ENCODE data around the gene JAGN1.
"Not testable (repeated sequence)": the region's sequence is repeated elsewhere in the genome, so short reads cannot be mapped to it uniquely, and the experiment has no call there.

JAGN1 gene

DNA sequence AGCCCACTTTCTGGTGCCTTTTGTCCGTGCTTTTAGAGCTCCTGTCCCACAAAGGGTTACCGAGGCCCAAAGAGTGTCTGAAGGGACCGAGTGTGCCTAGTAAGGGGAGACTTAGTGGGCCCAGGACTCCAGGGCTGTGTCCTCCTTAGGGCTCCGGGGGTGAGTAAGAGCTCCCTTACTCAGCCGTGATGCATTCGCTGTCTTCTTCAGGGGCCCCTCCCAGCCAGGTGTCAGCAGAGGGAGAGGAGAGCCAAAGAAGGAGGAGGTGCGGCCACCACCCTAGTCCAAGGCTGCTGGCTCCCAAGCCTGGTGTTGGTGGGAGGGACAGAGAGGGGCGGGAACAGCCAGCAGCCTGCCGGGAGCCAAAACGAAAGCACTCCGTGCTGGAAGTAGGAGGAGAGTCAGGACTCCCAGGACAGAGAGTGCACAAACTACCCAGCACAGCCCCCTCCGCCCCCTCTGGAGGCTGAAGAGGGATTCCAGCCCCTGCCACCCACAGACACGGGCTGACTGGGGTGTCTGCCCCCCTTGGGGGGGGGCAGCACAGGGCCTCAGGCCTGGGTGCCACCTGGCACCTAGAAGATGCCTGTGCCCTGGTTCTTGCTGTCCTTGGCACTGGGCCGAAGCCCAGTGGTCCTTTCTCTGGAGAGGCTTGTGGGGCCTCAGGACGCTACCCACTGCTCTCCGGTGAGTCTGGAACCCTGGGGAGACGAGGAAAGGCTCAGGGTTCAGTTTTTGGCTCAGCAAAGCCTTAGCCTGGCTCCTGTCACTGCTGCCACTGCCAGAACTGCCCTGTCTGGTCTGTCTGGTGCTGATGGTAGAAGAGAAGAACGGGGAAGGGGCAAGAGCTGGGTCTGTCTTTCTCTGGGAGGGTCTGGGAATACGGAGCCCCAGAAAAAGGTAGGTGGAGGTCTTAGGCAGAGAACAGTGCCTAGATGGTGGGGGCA lies 26.6 kb downstream of the JAGN1 start, which contains the start of gene IL17RC:
TSS of gene IL17RC (plus strand) at position 365 of the 947 bp plus-strand sequence. CDS start at position 583, 218 bp downstream.
- in situ Hi-C loops (cut with MboI; ENCODE audit: low sequenced_read_pairs), result no loop called here

DNA sequence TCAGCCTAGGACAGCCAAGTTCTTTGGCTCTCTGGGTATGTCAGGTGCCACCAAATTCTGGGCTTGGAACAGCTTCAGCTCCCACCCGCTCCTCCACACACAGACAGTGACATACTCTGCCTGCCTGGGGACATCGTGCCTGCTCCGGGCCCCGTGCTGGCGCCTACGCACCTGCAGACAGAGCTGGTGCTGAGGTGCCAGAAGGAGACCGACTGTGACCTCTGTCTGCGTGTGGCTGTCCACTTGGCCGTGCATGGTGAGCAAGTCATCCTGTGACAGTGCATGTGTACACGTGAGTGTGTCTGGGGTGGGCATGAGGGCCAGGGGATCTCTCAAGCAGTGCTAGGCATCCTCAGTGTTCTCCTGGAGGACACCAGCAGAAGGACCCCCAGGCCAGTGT lies 27.4 kb downstream of the JAGN1 start:
- in situ Hi-C loops (cut with MboI; ENCODE audit: low sequenced_read_pairs), result no loop called here

DNA sequence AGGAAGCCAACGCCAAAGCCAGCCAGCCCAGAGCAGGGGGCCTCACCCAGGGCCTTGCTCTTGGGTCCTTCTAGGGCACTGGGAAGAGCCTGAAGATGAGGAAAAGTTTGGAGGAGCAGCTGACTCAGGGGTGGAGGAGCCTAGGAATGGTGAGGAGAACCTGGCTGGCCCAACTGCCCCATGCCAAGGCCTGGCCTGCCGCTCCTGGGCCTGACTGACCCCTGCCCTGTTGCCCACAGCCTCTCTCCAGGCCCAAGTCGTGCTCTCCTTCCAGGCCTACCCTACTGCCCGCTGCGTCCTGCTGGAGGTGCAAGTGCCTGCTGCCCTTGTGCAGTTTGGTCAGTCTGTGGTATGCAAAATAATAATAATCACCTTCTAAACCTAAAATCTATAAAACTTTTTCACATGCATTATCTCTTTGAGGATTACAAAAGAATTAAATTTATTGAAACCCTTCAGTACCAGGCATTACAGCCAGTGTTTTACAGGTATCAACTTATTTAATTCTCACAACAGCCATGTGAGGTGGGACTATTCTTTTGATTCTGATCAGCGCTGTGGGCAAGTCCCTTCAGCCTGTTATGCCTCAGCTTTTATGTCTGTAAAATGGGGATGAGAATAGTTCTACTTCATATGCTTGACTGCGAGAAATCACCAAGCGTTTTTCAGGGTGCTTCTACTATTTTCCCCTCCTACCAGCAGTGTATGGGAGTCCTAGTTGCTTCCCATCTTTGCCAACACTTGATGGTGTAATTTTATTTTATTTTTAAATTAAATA lies 28.0 kb downstream of the JAGN1 start:
- in situ Hi-C loops (cut with MboI; ENCODE audit: low sequenced_read_pairs), result no loop called here

DNA sequence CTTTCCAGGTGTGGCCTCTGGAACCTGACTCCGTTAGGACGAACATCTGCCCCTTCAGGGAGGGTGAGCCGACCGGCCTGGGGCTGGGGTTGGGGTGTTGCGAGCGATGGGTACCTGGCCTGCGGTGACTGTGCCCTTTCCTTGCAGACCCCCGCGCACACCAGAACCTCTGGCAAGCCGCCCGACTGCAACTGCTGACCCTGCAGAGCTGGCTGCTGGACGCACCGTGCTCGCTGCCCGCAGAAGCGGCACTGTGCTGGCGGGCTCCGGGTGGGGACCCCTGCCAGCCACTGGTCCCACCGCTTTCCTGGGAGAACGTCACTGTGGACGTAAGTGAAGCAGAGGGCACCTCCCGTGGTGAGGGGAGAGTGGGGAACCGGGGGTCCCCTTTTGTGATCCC lies 37.7 kb downstream of the JAGN1 start:
- in situ Hi-C loops (cut with MboI; ENCODE audit: low sequenced_read_pairs), result no loop called here

DNA sequence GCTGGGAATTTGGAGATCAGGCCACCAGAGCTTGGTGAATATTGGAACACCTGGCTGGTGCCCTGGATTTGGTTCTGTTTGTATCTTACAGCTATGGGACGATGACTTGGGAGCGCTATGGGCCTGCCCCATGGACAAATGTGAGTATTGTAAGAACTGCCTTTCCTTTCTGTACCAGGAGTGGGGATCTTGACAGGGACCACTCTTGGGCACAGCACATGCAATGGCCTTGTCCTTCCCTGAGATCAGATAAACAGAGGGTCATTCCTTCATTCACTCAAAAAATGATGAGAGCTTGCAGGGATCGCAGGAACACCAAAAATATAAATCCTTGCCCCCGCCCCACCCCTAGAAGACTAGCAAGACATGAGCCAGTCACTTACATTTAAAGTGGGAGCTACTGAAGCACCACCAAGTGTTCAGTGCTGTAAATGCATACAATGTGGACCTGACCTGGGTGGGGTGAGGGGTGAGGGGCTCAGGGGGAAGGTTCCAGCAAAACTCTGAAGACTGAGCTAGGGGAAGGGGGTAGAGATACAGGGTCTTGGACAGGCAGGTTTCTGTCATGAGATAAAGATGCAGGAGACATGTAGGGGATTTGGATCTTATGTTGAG lies 40.5 kb downstream of the JAGN1 start:
- in situ Hi-C loops (cut with MboI; ENCODE audit: low sequenced_read_pairs), result no loop called here

DNA sequence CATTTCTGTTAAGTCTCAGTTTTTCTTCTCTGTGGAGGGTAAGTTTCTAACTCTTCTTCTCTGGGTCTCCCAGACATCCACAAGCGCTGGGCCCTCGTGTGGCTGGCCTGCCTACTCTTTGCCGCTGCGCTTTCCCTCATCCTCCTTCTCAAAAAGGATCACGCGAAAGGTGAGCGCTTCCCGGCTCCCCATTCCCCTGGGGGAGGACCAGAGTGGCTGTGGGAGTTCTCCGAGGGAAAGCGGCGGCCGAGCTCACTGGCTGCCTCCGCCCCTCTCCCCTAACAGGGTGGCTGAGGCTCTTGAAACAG lies 42.1 kb downstream of the JAGN1 start:
- in situ Hi-C loops (cut with MboI; ENCODE audit: low sequenced_read_pairs), result no loop called here

DNA sequence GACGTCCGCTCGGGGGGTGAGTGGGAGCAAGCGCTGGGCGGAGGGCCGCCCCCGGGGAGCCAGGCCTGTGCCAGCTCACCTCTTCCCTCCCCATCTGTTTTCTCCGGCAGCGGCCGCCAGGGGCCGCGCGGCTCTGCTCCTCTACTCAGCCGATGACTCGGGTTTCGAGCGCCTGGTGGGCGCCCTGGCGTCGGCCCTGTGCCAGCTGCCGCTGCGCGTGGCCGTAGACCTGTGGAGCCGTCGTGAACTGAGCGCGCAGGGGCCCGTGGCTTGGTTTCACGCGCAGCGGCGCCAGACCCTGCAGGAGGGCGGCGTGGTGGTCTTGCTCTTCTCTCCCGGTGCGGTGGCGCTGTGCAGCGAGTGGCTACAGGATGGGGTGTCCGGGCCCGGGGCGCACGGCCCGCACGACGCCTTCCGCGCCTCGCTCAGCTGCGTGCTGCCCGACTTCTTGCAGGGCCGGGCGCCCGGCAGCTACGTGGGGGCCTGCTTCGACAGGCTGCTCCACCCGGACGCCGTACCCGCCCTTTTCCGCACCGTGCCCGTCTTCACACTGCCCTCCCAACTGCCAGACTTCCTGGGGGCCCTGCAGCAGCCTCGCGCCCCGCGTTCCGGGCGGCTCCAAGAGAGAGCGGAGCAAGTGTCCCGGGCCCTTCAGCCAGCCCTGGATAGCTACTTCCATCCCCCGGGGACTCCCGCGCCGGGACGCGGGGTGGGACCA lies 42.6 kb downstream of the JAGN1 start:
- in situ Hi-C loops (cut with MboI; ENCODE audit: low sequenced_read_pairs), result no loop called here

DNA sequence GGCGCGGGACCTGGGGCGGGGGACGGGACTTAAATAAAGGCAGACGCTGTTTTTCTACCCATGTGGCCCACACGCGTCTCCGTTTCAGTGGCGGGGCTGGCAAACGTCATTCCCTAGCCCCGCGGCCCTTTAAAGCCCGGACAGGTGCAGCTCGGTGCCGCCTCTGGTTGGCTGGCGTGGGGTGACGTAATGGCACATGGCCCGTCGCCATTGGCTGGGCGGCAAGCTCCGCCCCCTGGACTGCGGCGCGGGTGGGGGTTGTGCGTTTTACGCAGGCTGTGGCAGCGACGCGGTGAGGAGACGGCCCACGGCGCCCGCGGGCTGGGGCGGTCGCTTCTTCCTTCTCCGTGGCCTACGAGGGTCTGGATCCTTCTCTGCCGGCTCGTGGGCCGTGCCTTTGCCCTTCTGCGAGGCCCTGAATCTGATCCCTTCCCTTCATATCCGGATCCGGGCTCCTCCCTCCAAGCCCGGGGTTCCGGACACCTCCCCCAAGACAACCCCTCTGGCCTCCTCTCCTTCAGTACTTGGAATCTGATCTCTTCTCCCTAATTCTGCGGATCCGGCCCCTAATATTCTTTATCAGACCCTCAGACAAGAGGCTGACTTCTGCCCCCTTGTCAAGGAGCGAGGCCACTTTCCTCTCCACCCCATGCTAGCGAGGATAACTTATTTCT lies 43.3 kb downstream of the JAGN1 start, which contains the start of gene CRELD1:
TSS of gene CRELD1 (plus strand) at position 274 of the 674 bp plus-strand sequence. CDS start 605 bp downstream, outside the sequence.
- in situ Hi-C loops (cut with MboI; ENCODE audit: low sequenced_read_pairs), result no loop called here

DNA sequence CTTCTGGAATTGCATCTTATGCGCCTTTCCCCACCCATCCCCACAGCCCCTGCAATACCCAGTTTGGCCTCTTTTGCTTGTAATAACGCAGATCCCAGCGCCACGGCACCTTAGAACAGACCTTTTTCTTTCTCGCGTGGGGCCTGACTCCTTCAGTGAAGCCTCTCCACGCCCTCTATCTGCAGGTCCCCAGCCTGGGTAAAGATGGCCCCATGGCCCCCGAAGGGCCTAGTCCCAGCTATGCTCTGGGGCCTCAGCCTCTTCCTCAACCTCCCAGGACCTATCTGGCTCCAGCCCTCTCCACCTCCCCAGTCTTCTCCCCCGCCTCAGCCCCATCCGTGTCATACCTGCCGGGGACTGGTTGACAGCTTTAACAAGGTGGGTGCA lies 43.8 kb downstream of the JAGN1 start:
- in situ Hi-C loops (cut with MboI; ENCODE audit: low sequenced_read_pairs), result no loop called here

DNA sequence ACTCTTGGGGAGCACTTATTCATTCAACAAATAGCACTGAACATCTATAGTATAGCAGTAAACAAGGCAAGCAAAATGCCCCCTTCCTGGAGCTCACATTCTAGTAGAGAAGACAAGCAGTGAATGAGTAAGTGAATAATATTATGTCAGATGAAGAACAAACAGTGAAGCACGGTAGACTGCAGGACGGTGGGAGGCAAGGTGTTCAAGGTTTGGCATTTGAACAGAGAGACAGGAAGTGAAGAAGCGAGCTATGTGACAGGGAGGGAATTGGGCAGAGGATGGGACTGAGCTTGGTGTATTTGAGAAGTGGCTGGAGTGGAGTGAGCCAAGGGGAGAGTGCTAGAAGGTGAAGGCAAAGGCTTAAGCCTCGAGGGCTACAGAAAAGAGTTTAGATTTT lies 44.6 kb downstream of the JAGN1 start:
- in situ Hi-C loops (cut with MboI; ENCODE audit: low sequenced_read_pairs), result no loop called here

DNA sequence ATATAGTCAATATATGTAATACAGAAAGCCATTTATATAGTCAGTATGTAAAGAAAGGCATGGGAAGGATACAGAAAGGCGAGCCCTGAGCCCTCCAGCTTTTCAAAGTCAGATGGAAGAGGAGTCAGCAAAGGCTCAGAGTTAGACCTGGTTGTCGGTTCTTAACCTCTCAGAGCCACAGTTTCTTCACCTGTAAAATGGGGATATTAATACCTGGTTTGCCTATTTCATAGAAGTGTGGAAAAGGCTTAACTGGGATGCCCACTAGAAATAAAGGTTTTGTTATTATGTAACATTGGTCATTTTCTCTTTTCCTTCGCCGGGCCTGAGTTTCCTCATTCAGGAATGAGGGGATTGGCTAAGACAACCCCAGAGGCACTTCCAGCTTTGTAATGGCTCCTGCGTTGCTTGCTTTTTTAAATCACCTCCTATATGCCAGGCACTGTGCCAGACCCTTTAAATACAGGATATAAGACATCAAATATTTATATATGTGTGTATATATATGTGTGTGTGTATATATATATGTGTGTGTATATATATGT lies 45.6 kb downstream of the JAGN1 start:
- in situ Hi-C loops (cut with MboI; ENCODE audit: low sequenced_read_pairs), result no loop called here

DNA sequence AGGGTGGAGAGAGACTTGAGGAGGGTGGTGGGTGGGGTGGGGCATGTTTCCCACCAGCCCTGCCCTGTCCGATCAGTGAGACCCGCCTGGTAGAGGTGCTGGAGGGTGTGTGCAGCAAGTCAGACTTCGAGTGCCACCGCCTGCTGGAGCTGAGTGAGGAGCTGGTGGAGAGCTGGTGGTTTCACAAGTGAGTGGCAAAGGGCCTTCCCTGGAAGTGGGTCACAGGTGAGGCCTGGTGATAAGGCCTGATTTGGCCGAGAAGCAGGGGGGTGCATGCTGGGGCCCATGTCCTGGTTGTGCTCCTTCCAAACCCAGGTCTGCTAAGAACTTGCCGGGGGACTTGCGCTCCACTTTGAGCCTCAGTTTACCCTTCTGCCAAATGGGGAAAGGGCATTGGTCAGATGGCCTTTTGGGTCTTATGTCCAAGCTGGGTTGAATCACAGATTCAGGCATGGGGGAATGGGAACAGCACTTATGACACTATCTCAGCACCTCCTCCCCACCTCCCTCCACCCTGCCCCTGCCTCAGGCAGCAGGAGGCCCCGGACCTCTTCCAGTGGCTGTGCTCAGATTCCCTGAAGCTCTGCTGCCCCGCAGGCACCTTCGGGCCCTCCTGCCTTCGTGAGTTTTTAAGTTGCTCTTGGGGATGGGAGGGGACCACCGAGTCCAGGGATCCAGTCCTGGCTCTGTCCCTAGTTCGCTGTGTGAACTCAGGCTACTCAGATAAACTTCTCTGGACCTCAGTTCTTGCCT lies 47.3 kb downstream of the JAGN1 start:
- in situ Hi-C loops (cut with MboI; ENCODE audit: low sequenced_read_pairs), result no loop called here

DNA sequence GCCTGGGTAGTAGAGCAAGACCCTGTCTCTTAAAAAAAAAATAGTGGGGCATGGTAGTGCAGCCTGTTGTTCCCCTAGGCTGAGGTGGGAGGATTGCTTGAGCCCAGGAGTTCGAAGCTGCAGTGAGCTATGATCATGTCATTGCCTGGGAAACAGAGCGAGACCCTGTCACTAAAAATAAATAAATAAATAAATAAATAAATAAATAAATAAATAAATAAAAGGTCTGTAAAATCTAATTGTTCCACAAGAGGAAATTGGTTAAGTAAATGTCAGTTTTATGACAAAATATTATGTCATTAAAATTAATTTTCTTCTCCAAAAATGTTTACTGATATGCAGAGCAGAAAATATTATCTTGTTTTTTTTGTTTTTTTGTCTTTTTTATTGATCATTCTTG lies 48.6 kb downstream of the JAGN1 start:
- in situ Hi-C loops (cut with MboI; ENCODE audit: low sequenced_read_pairs), result no loop called here

DNA sequence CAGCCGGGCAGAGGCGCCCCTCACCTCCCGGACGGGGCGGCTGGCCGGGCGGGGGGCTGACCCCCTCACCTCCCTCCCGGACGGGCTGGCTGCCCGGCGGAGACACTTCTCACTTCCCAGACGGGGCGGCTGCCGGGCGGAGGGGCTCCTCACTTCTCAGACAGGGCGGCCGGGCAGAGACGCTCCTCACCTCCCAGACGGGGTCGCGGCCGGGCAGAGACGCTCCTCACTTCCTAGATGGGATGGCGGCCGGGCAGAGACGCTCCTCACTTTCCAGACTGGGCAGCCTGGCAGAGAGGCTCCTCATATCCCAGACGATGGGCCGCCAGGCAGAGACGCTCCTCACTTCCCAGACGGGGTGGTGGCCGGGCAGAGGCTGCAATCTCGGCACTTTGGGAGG lies 49.5 kb downstream of the JAGN1 start:
- in situ Hi-C loops (cut with MboI; ENCODE audit: low sequenced_read_pairs), result not testable (repeated sequence)

DNA sequence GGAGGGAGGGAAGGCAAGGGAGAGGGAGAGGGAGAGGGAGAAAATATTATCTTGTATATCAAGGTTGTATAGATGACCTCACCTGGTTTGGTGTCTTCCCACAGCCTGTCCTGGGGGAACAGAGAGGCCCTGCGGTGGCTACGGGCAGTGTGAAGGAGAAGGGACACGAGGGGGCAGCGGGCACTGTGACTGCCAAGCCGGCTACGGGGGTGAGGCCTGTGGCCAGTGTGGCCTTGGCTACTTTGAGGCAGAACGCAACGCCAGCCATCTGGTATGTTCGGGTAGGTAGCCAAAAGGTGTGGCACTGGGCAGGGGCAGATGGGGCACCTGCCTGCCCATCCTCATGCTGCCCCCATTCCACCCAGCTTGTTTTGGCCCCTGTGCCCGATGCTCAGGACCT lies 50.3 kb downstream of the JAGN1 start:
- in situ Hi-C loops (cut with MboI; ENCODE audit: low sequenced_read_pairs), result no loop called here

DNA sequence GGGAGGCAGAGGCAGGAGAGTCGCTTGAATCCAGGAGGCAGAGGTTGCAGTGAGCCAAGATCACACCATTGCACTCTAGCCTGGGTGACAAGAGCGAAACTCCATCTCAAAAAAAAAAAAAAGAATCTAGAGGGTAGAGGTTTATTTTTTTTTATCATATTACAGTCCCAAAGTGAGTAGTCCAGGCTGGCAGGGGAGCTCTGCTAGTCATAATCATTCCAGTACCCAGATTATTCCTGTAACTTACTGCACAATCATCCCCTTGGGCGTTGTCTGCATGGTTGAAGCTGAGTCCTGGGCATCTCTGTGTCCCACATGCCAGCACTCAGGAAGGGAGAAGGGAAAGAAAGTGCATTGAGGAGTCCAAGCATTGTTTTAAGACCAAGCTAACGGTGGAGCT lies 51.8 kb downstream of the JAGN1 start:
- in situ Hi-C loops (cut with MboI; ENCODE audit: low sequenced_read_pairs), result no loop called here

DNA sequence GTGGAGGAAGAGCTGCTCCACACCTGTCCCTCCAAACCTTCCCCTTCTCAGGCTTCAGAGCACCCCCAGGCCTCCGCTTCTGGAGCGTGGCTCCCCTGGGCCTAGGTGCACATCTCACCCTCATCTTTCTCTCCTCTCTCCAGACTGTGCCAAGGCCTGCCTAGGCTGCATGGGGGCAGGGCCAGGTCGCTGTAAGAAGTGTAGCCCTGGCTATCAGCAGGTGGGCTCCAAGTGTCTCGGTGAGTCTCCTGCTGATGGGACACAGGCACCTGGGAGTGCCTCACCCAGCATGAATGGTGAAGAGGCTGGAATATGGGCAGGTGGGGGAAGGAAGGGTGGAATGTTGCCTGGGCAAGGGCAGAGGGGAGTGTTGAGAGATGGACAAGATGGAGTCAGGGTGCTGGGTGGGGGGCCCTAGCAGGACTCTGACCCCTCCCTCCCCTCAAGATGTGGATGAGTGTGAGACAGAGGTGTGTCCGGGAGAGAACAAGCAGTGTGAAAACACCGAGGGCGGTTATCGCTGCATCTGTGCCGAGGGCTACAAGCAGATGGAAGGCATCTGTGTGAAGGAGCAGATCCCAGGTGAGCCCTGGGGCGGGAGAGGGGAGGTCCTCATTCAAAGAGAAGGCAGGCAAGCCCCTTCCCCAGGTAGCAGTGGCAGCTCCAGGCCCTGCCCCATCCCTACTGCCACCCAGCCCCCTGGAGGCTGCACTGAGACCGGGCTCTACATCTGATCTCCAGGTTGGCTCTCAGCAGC lies 52.7 kb downstream of the JAGN1 start:
- in situ Hi-C loops (cut with MboI; ENCODE audit: low sequenced_read_pairs), result no loop called here
